Heart left ventricle (tissue), 13 donors: ENCODE results near the gene MT1M.
"Not testable (repeated sequence)": the region's sequence is repeated elsewhere in the genome, so short reads cannot be mapped to it uniquely, and the experiment has no call there.

Source experiments
- CTCF ChIP-seq, 12 donors: fragments of 200-600 bp; sonication (generic) in 4 of 12; IDR thresholded peaks; one replicate each; pipeline versions ENCODE4 v1.5.0 to v1.8.0; 2018 to 2022; ENCODE audit warnings: antibody characterized with exemption in 12 of 12, mild to moderate bottlenecking in 5 of 12
- POLR2A ChIP-seq, 2 donors: fragments of 450-650 bp; IDR thresholded peaks; one replicate each; pipeline ENCODE4 v1.6.1; 2017; ENCODE audit warnings: antibody characterized with exemption in 2 of 2, mild to moderate bottlenecking in 2 of 2, moderate library complexity in 2 of 2
- donor health status: ischemic (EF 13 %, LVEDD 7.1; RV severe dilation, severe dysfunction).
- donor health status: DM: no; HTN: yes; CAD: no.
- donor health status: DM: no; HTN: no; CAD: no.
- donor health status: ischemic (EF 25% LVEDD 6.9; RV normal size, moderate dysfunction).
- donor health status: ischemic (EF 25% LVEDD 5.7; RV mildly dilated, moderate dysfunction).
- donor health status: ischemic (EF 35%, LVEDD 5.7; RV mildly dilated, moderate dysfunction).
- donor health status: nonischemic (EF 11% LVEDD 7.7; RV severe dilation, severe dysfunction).
- donor health status: DM: yes; HTN: yes; CAD: no.
- donor health status: PGD.
- donor health status: ischemic (EF 29% LVEDD 5.4; RV normal size, mild dysfunction).
- donor health status: nonischemic (EF 23%, LVEDD 6.1; RV moderate dilation, normal function).

GRCh38 chr16:56674570-56674969, 42.1 kb downstream of the MT1M start:
- TF ChIP-seq CTCF, POLR2A (IDR thresholded peaks at IDR 0.05): not testable (repeated sequence)
